H7 (cell line): ENCODE measurements around the gene PCDH19. TPM values are rescaled to one million over a fixed set of nuclear protein-coding genes. Genes with fewer than 3 reads are reported as not detected.
A peak's percentile ranks its signal among the peaks of the same experiment; 100 is the strongest.
"Not testable (repeated sequence)": the region's sequence is repeated elsewhere in the genome, so short reads cannot be mapped to it uniquely, and the experiment has no call there.

Experiments used
- DNase-seq: peaks from one replicate; pipeline ENCODE4 v3.0.0; 2012
- H3K27me3 ChIP-seq: 2 replicates; pipeline ENCODE4 v1.6.0; 2011; ENCODE audit warnings: mild to moderate bottlenecking, low read length; ENCODE audit not compliant: control insufficient read depth, insufficient read depth
- H3K36me3 ChIP-seq: replicated peaks from 2 replicates; pipeline ENCODE4 v1.5.1; 2011; ENCODE audit warnings: low read length; ENCODE audit not compliant: control insufficient read depth, insufficient read depth
- H3K4me3 ChIP-seq: 2 replicates; pipeline ENCODE4 v1.5.1; 2011; ENCODE audit warnings: low read depth, mild to moderate bottlenecking, control low read depth, low read length, moderate library complexity; ENCODE audit not compliant: insufficient read depth
- total RNA-seq: library from RNA; depleted of rRNA; stranded (reverse); fragments of >200 nt; shearing (Covaris generic); gene quantifications from 2 replicates; pipeline ENCODE4 v1.2.3, GENCODE V29; 2014; rRNA removed

The PCDH19 gene, protein sequence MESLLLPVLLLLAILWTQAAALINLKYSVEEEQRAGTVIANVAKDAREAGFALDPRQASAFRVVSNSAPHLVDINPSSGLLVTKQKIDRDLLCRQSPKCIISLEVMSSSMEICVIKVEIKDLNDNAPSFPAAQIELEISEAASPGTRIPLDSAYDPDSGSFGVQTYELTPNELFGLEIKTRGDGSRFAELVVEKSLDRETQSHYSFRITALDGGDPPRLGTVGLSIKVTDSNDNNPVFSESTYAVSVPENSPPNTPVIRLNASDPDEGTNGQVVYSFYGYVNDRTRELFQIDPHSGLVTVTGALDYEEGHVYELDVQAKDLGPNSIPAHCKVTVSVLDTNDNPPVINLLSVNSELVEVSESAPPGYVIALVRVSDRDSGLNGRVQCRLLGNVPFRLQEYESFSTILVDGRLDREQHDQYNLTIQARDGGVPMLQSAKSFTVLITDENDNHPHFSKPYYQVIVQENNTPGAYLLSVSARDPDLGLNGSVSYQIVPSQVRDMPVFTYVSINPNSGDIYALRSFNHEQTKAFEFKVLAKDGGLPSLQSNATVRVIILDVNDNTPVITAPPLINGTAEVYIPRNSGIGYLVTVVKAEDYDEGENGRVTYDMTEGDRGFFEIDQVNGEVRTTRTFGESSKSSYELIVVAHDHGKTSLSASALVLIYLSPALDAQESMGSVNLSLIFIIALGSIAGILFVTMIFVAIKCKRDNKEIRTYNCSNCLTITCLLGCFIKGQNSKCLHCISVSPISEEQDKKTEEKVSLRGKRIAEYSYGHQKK (N-terminal part only)
- 1.1 and 2.4 TPM in 2 replicates for total RNA-seq

DNA sequence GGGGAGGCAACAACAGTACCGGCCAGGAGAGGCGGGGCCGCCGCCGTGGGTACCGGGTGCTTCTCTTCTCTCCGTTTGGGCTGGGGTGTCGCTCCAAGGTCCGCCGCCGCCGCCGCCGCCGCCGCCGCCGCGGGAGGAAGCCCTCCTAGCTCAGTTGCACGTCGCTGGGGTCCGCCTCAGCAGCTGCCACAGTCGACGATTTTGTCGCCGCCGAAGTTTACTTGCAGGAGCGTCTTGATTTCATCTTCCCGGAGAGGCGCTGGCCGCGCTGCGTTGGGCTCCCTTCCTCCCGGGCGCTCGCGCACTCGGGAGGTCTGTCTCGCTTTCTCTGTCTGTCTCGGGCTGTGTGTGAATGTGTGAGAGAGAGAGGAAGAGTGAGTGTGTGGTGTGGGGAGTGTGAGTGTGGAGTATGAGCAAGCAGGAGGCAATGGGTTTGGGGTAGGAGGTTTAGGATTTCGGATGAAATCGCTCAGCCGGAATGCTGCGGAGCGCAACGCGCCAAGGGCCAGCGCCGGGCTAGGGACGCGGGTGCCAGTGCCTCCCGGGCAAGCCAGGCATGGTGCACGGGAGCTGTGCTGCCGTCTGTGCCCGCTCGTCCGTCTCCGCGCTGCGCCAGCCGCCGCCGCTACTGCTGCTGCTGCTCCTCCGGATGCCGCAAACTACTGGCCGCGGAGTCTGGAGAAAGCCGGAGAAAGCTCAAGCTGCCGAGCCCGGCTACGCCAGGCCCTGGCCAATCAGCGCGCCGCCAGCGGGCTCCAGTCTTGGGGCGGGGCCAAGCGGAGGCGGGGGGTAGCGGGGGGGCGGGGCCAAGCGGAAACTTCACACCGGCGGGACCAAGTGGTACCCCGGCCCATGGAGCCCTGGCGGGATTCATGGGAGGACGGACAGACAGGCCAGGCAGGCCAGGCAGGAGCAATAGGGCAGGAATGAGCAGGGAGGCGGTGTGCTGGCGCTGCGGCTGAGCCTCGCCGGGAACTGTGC is at the start of gene PCDH19:
TSS of gene PCDH19 (minus strand) at position 664 of the 981 bp plus-strand sequence. CDS start 1,676 bp downstream, outside the sequence.
- peak; percentile 98 for DNase-seq
- no peaks in the 10 kb centered on the region for H3K36me3 ChIP-seq
- H3K27me3 ChIP-seq = peaks cover 79% of the 10 kb centered on the region
- H3K4me3 ChIP-seq = peak within 1 kb of the TSS; percentile 46

DNA sequence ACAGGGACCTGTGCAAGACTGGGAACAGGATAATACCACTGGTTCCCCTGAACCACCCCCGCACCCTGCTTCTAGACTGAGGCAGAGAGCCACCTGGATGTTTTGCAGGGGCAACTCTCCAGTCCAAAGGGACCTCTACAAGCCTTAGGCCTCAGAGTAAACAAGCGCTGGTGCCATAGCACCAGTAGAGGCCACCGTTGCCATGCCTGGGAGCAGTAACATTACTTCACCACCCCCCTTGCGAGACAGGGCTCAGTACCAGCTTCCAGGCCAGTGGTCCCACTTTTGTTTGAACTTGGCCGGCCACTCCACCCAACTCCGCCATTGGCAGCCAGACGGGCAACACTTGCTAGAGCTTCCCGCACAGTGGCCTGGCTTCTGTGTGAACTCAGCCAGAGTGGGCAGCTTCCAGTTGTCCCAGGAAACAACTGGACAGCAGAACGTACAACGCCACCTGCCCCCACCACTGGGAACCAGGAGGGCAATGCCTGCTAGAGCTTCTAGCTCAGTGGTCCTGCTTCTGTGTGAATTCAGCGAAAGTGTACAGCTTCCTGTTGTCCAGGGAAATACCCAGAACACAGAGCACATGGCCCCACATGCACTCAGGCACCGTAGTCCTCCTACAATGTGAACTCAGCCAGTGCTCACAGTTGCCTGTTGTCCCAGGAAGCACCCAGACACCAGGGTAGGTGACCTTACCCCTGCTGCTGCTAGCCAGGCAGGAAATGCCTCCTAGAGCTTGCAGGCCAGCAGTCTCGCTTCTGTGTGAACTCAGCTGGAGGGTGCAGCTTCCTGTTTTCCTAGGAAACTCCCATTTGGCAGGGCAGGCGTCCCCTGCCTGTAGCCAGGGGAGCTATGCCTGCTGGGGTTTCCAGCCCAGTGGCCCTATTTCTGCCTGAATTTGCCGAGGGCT is 39.9 kb upstream of the PCDH19 start:
- no peaks in the 10 kb centered on the region for H3K36me3 ChIP-seq
- peak; percentile 13 for DNase-seq
- H3K4me3 ChIP-seq = no peak overlapping the region
- H3K27me3 ChIP-seq = no peaks in the 10 kb centered on the region

DNA sequence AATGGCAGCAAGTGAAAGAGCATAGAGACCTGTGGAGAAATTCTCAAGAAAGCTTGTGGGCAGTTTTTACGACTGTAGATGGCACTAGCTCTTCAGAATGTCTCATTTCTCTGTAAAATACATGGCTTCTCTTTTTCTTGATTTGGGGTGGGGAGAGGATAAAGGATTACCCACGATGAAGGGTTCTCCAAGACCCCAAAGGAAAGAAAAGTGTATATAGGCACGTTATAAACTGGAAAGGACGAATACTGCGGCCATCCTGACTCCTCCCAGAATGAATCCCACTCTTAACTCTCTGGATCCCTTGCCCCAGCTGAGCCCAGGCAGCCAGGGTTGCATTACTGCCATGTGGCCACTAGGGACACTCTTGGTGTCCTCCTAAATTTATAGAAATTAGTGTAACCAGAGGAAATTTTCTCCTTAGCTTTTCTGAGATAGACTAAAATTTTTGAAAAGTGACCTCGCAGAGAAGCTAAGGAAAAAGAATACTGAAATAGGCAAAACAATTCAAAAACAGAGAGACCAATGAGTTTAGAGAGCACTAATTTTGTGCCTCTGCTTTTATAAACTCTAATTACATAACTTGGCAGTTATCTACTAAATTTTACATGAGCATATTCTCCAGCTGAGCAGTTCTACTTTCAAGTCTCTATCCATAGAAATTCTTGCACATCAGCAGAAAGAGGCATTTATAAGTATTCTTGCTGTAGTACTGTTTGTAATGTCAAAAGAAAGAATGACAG is 37.8 kb upstream of the PCDH19 start:
- Histone ChIP-seq H3K27me3 (no peaks in the 10 kb centered on the region), H3K36me3 (no peaks in the 10 kb centered on the region), H3K4me3 (peak overlapping the region; percentile 25)
- peak; percentile 78 for DNase-seq

DNA sequence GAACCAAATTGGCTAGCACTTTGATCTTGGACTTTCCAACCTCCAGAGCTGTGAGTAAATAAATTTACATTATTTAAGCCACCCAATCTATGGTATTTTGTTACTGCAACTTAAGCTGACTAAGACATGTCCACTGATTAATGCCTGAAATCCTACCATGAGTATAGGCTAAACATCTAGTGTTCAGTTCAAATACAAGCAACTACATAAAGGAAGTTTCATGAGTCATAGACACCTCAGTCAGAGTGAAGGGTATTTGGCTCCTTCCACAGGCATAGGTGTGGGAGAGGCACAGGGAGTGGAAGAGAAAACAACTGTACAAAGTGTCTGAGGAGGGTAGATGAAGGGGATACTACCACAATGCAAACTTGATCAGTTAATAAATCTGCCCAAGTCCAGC is 35.5 kb upstream of the PCDH19 start:
- H3K27me3 ChIP-seq = no peaks in the 10 kb centered on the region
- DNase-seq = no peak

DNA sequence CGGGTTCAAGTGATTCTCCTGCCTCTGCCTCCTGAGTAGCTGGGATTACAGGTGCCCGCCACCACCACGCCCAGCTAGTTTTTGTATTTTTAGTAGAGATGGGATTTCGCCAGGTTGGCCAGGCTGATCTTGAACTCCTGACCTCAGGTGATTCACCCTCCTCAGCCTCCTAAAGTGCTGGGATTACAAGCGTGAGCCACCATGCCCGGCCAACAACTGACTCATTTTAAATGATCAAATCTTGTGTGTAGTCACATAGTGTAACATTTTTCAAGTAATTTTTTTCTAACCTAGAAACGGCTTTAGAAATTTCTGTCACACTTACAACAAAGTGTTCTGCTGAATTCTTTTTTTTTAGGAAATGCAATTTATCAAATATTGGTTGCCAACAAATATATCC is 31.2 kb upstream of the PCDH19 start:
- DNase-seq = not testable (repeated sequence)

More for the DNA sequence above, 35.5 kb upstream of the PCDH19 start:
- Histone ChIP-seq H3K36me3 (no peaks in the 10 kb centered on the region), H3K4me3 (no peak overlapping the region)

DNA sequence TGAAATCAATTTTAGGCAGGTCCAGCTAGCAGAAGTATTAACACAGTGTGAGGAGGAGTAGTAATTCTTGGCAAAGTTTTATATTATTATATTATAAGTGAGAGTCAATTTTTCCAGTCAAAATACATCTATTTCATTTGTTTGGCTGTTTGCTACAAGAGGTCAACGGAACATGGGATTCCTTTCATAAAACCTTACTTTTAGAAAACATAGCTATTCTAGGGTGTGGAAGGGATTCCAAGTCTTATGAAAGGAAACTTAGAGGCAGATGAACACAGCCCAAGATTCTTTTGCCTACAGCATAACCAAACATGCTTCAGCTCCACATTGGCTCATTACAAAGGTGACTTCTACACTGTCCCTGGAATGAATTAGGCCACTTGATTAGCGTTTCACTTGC is 29.9 kb upstream of the PCDH19 start:
- Histone ChIP-seq H3K4me3 (no peak overlapping the region), H3K36me3 (no peaks in the 10 kb centered on the region), H3K27me3 (no peaks in the 10 kb centered on the region)
- DNase-seq = no peak

More for the DNA sequence above, 31.2 kb upstream of the PCDH19 start:
- not testable (repeated sequence) for H3K27me3 ChIP-seq, H3K4me3 ChIP-seq, H3K36me3 ChIP-seq

DNA sequence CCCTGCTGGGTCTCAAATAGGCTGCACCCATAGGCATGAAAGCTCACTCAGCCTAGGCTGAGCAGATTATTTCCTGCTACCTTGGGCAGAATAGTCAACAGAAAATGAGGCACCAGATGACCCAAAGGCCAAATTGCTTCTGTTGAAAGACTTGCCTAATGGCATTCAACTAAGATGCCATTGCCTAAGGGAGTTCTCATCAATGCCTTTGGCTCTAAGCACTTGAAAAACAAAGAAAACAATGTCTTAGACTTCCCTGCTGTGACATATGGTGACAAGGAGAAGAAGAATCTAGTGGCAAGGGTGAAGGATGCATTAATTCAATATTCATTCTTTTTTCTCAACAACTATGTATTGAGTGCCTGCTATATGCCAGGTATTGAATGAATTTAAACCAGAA is 25.7 kb upstream of the PCDH19 start:
- no peaks in the 10 kb centered on the region for H3K36me3 ChIP-seq
- no peaks in the 10 kb centered on the region for H3K27me3 ChIP-seq
- H3K4me3 ChIP-seq = no peak overlapping the region
- DNase-seq = no peak

DNA sequence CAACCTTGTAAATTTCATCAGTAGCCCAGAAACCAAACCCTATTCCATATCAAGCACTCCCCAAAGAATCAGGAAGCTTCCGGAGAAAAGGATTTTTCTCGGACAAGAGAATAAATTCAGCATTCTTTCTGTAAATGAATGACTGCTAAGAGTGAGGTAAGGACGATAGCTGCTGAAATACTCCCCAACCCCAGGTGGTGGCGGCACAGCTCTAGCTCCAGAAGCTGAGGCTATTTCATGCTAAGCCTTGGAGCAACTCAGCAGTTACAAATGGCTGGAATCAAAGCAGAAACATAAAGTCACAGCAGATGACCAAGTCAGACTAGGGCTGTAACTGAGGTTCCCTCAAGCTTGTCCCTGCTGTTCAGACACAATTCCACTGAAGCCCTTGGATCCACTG is 13.9 kb upstream of the PCDH19 start:
- DNase-seq = peak; percentile 27
- H3K36me3 ChIP-seq = no peaks in the 10 kb centered on the region
- no peak overlapping the region for H3K4me3 ChIP-seq
- H3K27me3 ChIP-seq = no peaks in the 10 kb centered on the region

DNA sequence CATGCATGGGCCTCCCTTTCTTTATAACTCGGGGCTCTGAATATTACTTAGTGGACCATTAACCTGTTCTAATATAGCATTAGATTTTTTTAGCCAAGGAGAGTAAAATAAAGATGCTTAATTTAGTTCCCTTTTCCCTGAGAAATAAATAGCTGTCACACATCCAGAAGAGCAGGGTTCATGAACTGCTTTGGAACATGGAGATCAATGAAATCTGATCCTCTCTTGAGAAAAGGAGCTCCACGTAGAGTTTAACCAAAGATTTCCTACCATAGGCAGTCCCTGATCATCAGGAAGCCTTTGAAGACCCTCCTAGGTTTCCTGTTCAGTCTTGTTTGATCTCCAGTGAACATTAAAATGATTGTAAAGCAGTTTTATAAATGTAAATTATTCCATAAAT is 8.5 kb upstream of the PCDH19 start:
- no peaks in the 10 kb centered on the region for H3K36me3 ChIP-seq
- DNase-seq = no peak
- H3K27me3 ChIP-seq = peaks cover 2% of the 10 kb centered on the region
- no peak overlapping the region for H3K4me3 ChIP-seq

DNA sequence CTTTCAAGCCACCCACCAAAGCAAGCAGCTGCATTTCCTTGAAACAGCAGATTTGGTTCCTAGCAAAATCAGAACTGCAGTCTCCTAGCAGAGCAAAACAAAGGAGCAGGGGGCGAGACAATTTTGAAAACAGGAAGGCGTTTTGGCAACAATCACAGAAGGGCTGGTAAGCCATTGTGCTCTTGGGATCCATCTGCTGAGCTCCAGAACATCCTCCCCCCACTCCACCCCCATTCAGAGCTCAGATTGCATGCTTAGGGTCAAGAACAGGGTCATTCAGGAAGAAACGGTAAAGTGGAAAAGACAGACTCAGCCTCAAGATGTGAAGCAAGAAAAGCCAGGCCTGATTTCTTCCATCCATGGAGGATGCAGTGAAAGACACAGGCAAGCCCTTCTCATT is 7.6 kb upstream of the PCDH19 start:
- Histone ChIP-seq H3K27me3 (peaks cover 5% of the 10 kb centered on the region), H3K36me3 (no peaks in the 10 kb centered on the region), H3K4me3 (no peak overlapping the region)
- no peak for DNase-seq

DNA sequence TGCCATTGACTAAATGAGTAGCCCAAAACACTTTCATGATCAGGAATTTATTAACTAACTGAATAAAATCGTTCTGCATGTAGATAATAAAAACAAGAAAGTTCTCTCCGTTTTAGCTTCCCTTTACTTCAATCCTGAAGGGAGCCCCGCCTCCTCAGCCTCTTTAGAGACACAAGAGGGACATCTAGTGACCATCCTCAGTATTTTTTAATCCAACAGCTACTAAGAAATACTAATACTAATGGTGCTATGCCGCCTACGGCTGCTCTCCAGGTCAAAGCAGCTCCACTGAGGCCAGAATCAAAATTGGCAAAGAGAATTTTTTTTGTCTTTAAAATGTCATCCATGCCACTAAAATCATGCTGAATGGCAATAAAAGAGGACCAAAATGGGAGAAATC is 3.2 kb upstream of the PCDH19 start:
- H3K36me3 ChIP-seq = no peaks in the 10 kb centered on the region
- peaks cover 48% of the 10 kb centered on the region for H3K27me3 ChIP-seq
- DNase-seq = peak; percentile 65
- no peak overlapping the region for H3K4me3 ChIP-seq

DNA sequence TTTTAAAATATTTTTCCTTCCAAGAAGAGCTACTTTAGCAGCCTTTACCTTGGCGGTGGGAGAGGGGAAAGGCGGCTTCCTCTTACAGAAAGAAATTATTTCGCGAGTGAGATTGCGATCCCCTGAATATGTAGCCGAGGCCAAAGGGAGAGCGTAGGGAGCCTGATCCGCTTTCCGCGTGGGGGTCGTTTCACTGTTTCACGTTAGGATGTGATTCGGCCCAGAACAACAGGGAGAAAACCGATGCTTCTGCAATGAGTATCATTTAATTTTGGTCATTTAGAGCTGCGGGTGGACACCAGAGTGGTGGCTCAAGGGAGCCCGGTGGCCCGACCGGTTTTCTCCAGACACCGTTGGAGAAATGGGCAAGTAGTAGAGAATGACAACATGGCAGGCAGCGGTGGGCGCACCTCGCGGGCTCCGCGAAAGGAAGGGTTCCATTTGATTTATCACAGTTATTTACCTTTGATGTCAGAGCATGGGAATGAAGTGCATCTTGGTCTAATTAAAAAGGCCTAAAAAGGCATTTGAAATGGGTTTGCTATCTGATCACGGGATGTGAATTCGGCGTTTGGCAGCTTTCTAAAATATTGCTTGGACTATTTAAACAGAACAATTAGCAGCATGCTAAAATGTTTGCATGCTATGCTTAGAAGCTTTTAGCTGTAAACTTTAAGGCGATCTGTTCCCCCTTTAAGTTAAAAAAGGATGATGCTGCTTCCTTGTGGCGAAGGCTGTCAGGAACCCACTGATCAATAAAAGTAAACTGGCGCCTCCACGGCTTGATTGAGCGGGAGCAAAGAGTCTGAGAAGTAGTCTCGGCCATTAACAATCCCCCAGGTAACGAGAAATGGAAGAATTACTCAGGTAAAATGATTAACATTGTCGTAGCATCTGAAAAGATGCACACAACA is 2.0 kb upstream of the PCDH19 start:
- no peak overlapping the region; the same call in 1 of the 2 replicates for H3K4me3 ChIP-seq
- peak; percentile 23 for DNase-seq
- peaks cover 59% of the 10 kb centered on the region for H3K27me3 ChIP-seq
- H3K36me3 ChIP-seq = no peaks in the 10 kb centered on the region
